PC-9 (cell line): ENCODE results near the gene RBM28. TPM values are rescaled to one million over a fixed set of nuclear protein-coding genes. Genes with fewer than 3 reads are reported as not detected.

Experiments used
- Bru-seq: library from RNA; stranded (reverse); fragments of 400-500 nt; gene quantifications from one replicate; lab custom pipeline; 2021; lab: Mats Ljungman, UMichigan
- BruChase-seq, 2 experiments: library from RNA; stranded (reverse); fragments of 400-500 nt; gene quantifications; one replicate each; lab custom pipeline; 2021; lab: Mats Ljungman, UMichigan
- BruUV-seq: library from RNA; stranded (reverse); fragments of 400-500 nt; replicated peaks from 2 replicates; lab custom pipeline; 2021; lab: Mats Ljungman, UMichigan
- CTCF ChIA-PET: fragments of 300-600 bp; sonication (Branson Sonifier 250); formaldehyde crosslinking; loops from one replicate; lab custom pipeline; 2022; ENCODE audit warnings: antibody characterized with exemption; lab: Charles Lee
- POLR2A ChIA-PET: fragments of 300-600 bp; sonication (Branson Sonifier 250); formaldehyde crosslinking; loops from one replicate; lab custom pipeline; 2022; ENCODE audit warnings: antibody characterized with exemption; ENCODE audit not compliant: unreplicated experiment; lab: Charles Lee
- DNase-seq, 2 experiments: peaks; one replicate each; pipeline versions ENCODE4 v3.0.0 to v3.0.0-alpha.2; 2015 to 2022; ENCODE audit warnings: mixed read lengths in 1 of 2
- H2AFZ ChIP-seq: fragments of 200-600 bp; sonication (generic); 2 replicates; pipeline ENCODE4 v1.8.1; 2017; ENCODE audit warnings: antibody characterized with exemption
- H3F3A ChIP-seq: fragments of 200-600 bp; sonication (generic); 2 replicates; pipeline ENCODE4 v1.8.1; 2017; ENCODE audit warnings: antibody characterized with exemption, mild to moderate bottlenecking, low read depth; ENCODE audit not compliant: insufficient read depth
- H3K27ac ChIP-seq: fragments of 200-600 bp; sonication (generic); 2 replicates; pipeline ENCODE4 v1.6.1; 2016; ENCODE audit warnings: mixed run types
- H3K27me3 ChIP-seq: fragments of 200-600 bp; sonication (generic); 2 replicates; pipeline ENCODE4 v1.6.1; 2016; ENCODE audit warnings: low read depth, mixed run types; ENCODE audit not compliant: insufficient read depth
- H3K36me3 ChIP-seq: fragments of 200-600 bp; sonication (generic); 2 replicates; pipeline ENCODE4 v1.6.1; 2016; ENCODE audit warnings: low read depth, mixed run types
- H3K4me1 ChIP-seq: fragments of 200-600 bp; sonication (generic); replicated peaks from 2 replicates; pipeline ENCODE4 v1.6.1; 2016; ENCODE audit warnings: mixed run types; ENCODE audit not compliant: insufficient read depth
- H3K4me2 ChIP-seq: fragments of 200-600 bp; sonication (generic); 2 replicates; pipeline ENCODE4 v1.6.1; 2017; ENCODE audit warnings: mixed run types
- H3K4me3 ChIP-seq: fragments of 200-600 bp; sonication (generic); 2 replicates; pipeline ENCODE4 v1.6.1; 2016; ENCODE audit warnings: mixed run types
- H3K79me2 ChIP-seq: fragments of 200-600 bp; sonication (generic); 2 replicates; pipeline ENCODE4 v1.6.1; 2017; ENCODE audit warnings: low read depth, mixed run types
- H3K9me2 ChIP-seq: fragments of 200-600 bp; sonication (generic); 2 replicates; pipeline ENCODE4 v1.8.1; 2017; ENCODE audit warnings: mild to moderate bottlenecking; ENCODE audit not compliant: insufficient read depth
- H3K9me3 ChIP-seq: fragments of 200-600 bp; sonication (generic); 2 replicates; pipeline ENCODE4 v1.8.1; 2016; ENCODE audit warnings: low read depth; ENCODE audit not compliant: insufficient read depth
- H4K20me1 ChIP-seq: fragments of 200-600 bp; sonication (generic); 2 replicates; pipeline ENCODE4 v1.8.1; 2017; ENCODE audit not compliant: insufficient read depth
- EZH2 ChIP-seq: fragments of 200-600 bp; sonication (generic); IDR thresholded peaks from 2 replicates; pipeline ENCODE4 v1.8.0; 2017; ENCODE audit warnings: antibody characterized with exemption, low read depth
- intact Hi-C: fragments of 100-400 bp; cut with micrococcal nuclease; formaldehyde crosslinking; loops from one replicate; pipeline ENCODE4 v1.10.0; 2022; ENCODE audit not compliant: unreplicated experiment
- long read RNA-seq: library from polyadenylated mRNA; stranded (forward); transcript quantifications from one replicate; pipeline ENCODE4 v2.0.0, GENCODE V29; 2022
- total RNA-seq: library from RNA; stranded (reverse); gene quantifications from 2 replicates; pipeline ENCODE4 v1.2.3, GENCODE V29; 2021
- TF ChIP-seq, protein P1 (sequence below): fragments of 200-600 bp; sonication (generic); conservative IDR thresholded peaks from 2 replicates; pipeline ENCODE4 v1.6.1; 2017; ENCODE audit warnings: mixed run types, antibody characterized with exemption, mild to moderate bottlenecking, moderate library complexity

Gene RBM28, protein sequence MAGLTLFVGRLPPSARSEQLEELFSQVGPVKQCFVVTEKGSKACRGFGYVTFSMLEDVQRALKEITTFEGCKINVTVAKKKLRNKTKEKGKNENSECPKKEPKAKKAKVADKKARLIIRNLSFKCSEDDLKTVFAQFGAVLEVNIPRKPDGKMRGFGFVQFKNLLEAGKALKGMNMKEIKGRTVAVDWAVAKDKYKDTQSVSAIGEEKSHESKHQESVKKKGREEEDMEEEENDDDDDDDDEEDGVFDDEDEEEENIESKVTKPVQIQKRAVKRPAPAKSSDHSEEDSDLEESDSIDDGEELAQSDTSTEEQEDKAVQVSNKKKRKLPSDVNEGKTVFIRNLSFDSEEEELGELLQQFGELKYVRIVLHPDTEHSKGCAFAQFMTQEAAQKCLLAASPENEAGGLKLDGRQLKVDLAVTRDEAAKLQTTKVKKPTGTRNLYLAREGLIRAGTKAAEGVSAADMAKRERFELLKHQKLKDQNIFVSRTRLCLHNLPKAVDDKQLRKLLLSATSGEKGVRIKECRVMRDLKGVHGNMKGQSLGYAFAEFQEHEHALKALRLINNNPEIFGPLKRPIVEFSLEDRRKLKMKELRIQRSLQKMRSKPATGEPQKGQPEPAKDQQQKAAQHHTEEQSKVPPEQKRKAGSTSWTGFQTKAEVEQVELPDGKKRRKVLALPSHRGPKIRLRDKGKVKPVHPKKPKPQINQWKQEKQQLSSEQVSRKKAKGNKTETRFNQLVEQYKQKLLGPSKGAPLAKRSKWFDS
- total RNA-seq (59.6 and 61.1 TPM in 2 replicates), Bru-seq, nascent RNA (percentile 87 among the genes with signal in this experiment), BruChase-seq, experiment 1, labeled RNA remaining after a 2-hour chase (percentile 86 among the genes with signal in this experiment), BruChase-seq, experiment 2, labeled RNA remaining after a 6-hour chase (percentile 90 among the genes with signal in this experiment)
- long read RNA-seq, full-length matches to known transcripts, result 28 of 52 reads
- long read RNA-seq, partial matches to known transcripts, result 3 of 52 reads
- long read RNA-seq, other reads (novel, unspliced or antisense), result 21 of 52 reads

DNA sequence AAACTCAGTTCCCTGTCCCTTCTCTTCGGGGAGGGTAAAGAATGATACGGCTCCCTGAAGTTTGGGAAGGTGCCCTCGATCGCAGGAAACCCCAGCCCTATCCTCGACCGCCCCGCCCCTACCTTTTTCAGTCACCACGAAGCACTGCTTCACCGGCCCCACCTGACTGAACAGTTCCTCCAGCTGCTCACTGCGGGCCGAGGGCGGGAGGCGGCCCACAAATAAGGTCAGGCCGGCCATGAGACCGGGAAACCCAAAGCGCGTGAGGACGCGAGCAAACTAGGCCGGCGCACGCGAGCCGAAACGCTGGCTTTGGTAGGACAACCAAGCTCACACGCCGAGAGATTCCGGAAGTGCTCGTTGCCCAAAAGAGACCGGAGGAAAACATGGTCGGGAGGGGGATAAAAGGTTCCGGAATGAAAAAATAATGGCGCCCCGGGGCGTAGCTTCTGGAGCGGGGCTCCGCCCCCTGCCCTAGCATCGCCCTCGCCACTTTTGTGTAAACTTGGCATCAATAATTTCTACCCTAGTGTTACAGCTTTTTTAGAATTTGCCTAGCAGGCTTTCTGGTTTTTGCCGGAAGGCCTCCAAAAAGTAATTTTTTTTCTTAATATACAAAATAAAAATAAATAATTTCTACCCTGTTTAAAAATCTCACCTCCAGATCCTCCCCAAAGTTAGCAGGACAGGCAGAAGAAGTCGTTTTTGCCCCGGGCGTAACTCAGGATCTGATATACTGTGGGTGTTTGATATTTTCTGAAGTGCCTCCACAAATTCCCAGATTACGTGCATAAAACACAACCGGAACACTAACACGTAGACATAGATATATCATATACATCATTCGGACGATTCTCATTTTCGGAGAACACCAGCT, at the start of gene RBM28:
TSS of gene RBM28 (minus strand) at position 355 of the 877 bp plus-strand sequence. CDS start at position 240, 115 bp downstream.
- peak within 1 kb of the TSS; percentile 89 for H2AFZ ChIP-seq
- ChIA-PET POLR2A (interaction anchor here (0.9 kb wide), 1 partner anchor 111 kb away, joined by 7 read pairs; no protein-coding TSS in a partner anchor), CTCF (interaction anchor here (0.5 to 1.3 kb wide), 5 partner anchors 43 to 86 kb away, joined by 3 to 6 read pairs (median 4); no protein-coding TSS in a partner anchor)
- H3K4me3 ChIP-seq, result peak within 1 kb of the TSS; percentile 83
- peaks cover 21% of the 10 kb centered on the region for H3K4me1 ChIP-seq
- intact Hi-C loops, result no loop called here
- H3K36me3 ChIP-seq, result no peaks in the 10 kb centered on the region
- H3K27me3 ChIP-seq, result no peaks in the 10 kb centered on the region
- peak within 1 kb of the TSS; percentile 74 for H3K27ac ChIP-seq
- DNase-seq, result peak; percentile 82 to 91
- H3K4me2 ChIP-seq, result peak within 1 kb of the TSS; percentile 91
- no peaks in the 10 kb centered on the region for H3K9me2 ChIP-seq
- BruUV-seq, result no TSS peak
- 0 out of 2 replicates have a peak, but pooled peaks cover 12% of the 10 kb centered on the region for H4K20me1 ChIP-seq
- no peaks in the 10 kb centered on the region for H3K9me3 ChIP-seq
- H3F3A ChIP-seq, result no peaks in the 10 kb centered on the region
- peaks cover 45% of the 10 kb centered on the region for H3K79me2 ChIP-seq
- TF ChIP-seq, protein P1, sequence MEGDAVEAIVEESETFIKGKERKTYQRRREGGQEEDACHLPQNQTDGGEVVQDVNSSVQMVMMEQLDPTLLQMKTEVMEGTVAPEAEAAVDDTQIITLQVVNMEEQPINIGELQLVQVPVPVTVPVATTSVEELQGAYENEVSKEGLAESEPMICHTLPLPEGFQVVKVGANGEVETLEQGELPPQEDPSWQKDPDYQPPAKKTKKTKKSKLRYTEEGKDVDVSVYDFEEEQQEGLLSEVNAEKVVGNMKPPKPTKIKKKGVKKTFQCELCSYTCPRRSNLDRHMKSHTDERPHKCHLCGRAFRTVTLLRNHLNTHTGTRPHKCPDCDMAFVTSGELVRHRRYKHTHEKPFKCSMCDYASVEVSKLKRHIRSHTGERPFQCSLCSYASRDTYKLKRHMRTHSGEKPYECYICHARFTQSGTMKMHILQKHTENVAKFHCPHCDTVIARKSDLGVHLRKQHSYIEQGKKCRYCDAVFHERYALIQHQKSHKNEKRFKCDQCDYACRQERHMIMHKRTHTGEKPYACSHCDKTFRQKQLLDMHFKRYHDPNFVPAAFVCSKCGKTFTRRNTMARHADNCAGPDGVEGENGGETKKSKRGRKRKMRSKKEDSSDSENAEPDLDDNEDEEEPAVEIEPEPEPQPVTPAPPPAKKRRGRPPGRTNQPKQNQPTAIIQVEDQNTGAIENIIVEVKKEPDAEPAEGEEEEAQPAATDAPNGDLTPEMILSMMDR, result no peak
- no peak for TF ChIP-seq EZH2

DNA sequence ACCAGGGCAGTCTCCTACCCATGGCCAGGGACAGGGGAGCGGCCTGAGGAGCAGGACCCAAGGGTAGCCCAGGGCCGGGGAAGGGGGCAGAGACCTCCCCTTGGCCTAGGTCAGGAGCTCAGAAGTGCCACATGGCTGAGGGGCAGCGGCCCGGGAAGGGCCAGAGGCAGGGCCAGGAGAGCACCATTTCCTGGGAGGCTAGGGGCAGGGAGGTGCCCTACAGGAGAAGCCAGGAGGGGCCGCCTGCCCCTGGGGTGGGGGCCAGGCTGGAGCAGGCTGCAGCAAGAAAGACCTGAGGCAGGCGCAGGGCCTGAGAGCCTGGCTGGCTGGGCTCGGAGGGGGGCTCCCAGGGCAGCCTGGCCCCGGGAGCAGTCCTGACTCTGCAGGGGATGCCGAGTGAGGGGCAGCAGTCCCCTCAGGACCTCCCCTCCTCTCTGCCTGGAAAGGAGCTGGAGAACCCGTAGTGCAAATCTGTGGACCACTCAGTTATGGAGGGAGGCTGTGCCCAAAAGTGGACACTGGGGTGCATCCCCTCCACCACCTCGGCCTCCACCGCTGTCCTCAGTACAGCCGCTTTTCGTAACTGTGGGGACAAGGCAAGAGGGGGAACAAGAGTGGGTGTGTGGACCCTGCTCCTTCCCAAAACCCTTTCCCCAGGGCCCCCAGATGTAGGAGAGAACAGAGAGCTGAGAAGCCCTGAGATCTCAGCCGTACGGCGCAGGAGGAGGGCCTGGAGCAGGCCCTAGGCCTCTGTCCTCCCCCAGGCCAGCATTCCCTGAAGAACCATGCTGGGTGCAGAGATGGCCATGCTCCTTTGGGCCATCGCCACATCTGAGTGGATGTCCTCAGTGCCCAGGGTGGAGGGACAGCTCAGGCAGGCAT, 49.0 kb upstream of the RBM28 start:
- Histone ChIP-seq H3F3A (peaks cover 11% of the 10 kb centered on the region; the same call in 1 of the 2 replicates), H3K4me1 (peaks cover 17% of the 10 kb centered on the region; the same call in 1 of the 2 replicates), H3K27me3 (no peaks in the 10 kb centered on the region), H3K9me3 (no peaks in the 10 kb centered on the region), H3K9me2 (no peaks in the 10 kb centered on the region), H4K20me1 (no peaks in the 10 kb centered on the region), H3K79me2 (no peaks in the 10 kb centered on the region), H3K27ac (no peak overlapping the region), H3K36me3 (no peaks in the 10 kb centered on the region), H3K4me2 (no peak overlapping the region), H3K4me3 (no peak overlapping the region), H2AFZ (no peak overlapping the region)
- TF ChIP-seq, protein P1, result no peak
- no peak for TF ChIP-seq EZH2
- no TSS peak for BruUV-seq
- ChIA-PET POLR2A (no interaction called here), CTCF (interaction anchor here (0.7 kb wide), 1 partner anchor 49 kb away, joined by 4 read pairs; the partner anchor contains the start of gene RBM28)
- intact Hi-C loops, result no loop called here
- DNase-seq, result no peak
